ENCODE data around the gene SP2.
A peak's percentile ranks its signal among the peaks of the same experiment; 100 is the strongest.

SP2 gene

DNA sequence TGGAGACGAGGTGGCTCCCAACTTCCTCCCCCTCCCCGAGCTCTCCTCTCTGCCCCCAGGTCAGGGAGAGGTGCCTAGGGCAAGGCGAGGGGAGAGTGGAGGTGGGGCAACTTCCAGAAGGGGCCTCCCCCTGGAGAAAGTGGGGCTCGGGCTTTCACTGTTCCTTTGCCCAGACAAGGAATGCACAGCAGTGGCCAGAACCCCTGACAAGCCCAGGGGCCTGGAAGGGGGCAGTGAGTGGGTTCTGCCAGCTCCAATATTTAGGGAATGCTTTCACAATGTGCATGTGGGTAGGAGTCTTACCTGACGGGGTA, 11.7 kb upstream of the SP2 start:
- no peak overlapping the region for H4K12ac ChIP-seq (ENCODE audit: low read depth, low read length)
- H3K27me3 ChIP-seq (ENCODE audit: insufficient read depth, low read length) = no peaks in the 10 kb centered on the region
- H3K4me1 ChIP-seq (ENCODE audit: control insufficient read depth in 1 of 2, insufficient read depth in 2 of 2, low read length in 2 of 2) = peaks cover 26 to 27% of the 10 kb centered on the region in 2 experiments
- H3K4me3 ChIP-seq (ENCODE audit: low read depth, low read length) = no peak overlapping the region
- peak overlapping the region; percentile 22 for H4K8ac ChIP-seq (ENCODE audit: low read depth, low read length)
- no peak for DNase-seq
- no peak overlapping the region for H2AK5ac ChIP-seq (ENCODE audit: low read length)
- no peak overlapping the region for H3K18ac ChIP-seq (ENCODE audit: low read length)
- peak overlapping the region; percentile 74 for H2BK12ac ChIP-seq (ENCODE audit: low read length)
- peaks cover 24% of the 10 kb centered on the region for H3K79me1 ChIP-seq (ENCODE audit: low read length)
- peaks cover 7% of the 10 kb centered on the region for H3K79me2 ChIP-seq (ENCODE audit: control insufficient read depth, insufficient read depth, low read length, poor library complexity)
- peak overlapping the region; percentile 86 for H4K91ac ChIP-seq (ENCODE audit: low read depth, low read length)
- no peaks in the 10 kb centered on the region for H3K36me3 ChIP-seq (ENCODE audit: control insufficient read depth in 1 of 2, insufficient read depth in 2 of 2, low read length in 2 of 2)
- no CpG with 5 or more reads among the region's 5 CpGs for WGBS (ENCODE audit: extremely low coverage, insufficient coverage, insufficient read length)
- no peak overlapping the region for H3K4ac ChIP-seq (ENCODE audit: low read depth, low read length)
- peaks cover 3% of the 10 kb centered on the region for H3K9me3 ChIP-seq (ENCODE audit: insufficient read depth, low read depth, low read length)
- H3K9ac ChIP-seq (ENCODE audit: low read length) = no peak overlapping the region
- H3K23ac ChIP-seq (ENCODE audit: low read length) = no peak overlapping the region
- peak overlapping the region; percentile 52 for H2BK5ac ChIP-seq (ENCODE audit: low read depth, low read length, poor library complexity)
- H3K4me2 ChIP-seq (ENCODE audit: low read length) = peak overlapping the region; percentile 46
- peak overlapping the region; percentile 95 for H2BK120ac ChIP-seq (ENCODE audit: insufficient read depth, low read length, poor library complexity)
- H3K27ac ChIP-seq (ENCODE audit: low read depth, low read length) = peak overlapping the region; percentile 69
- no peak overlapping the region for H2AFZ ChIP-seq (ENCODE audit: insufficient read depth, low read length, poor library complexity)
- H3K14ac ChIP-seq (ENCODE audit: low read length) = no peak overlapping the region

DNA sequence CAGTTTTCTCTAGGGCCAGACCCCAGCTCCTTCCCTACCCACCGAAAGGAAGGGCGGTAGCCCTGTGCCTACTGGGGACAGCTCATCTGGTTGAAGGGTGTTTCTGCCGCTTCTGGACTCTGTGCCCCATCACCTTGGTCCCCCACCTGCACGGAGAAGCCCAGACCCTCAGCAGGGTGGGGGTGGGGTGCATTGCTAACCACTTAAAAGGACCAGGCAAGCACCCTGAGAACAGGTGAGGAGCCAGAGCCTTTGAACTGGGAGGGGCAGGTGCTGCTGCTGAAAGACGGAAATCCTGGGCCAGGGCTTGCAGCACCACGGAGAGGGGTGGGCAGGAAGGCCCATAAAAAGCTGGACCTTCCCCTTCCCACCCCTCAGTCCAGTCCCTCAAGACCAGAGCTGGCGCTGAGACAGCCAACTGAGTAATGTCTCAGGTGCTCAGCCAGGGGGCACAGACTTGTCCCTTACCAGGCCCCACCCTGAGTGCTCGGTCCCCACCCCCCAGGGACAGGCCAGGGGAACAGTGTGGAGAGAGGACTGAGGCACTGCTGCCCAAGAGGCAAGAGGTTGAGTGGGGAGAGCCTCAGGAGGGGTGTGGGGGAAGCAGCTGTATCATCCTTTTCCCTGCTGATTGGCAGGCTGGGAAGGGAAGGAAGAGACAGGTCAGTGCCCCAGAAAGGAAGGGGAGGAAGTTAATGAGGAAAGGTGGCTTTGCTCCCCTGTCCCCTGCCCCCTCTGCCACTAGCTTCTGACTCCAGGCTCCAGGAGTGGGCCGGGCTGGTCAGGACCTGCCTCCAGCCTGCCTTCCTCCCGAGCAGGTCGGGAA, 10.9 kb upstream of the SP2 start:
- peaks cover 2% of the 10 kb centered on the region for H3K9me3 ChIP-seq (ENCODE audit: insufficient read depth, low read depth, low read length)
- peak overlapping the region; percentile 61 for H2BK12ac ChIP-seq (ENCODE audit: low read length)
- peaks cover 26 to 27% of the 10 kb centered on the region in 2 experiments for H3K4me1 ChIP-seq (ENCODE audit: control insufficient read depth in 1 of 2, insufficient read depth in 2 of 2, low read length in 2 of 2)
- H3K4ac ChIP-seq (ENCODE audit: low read depth, low read length) = peak overlapping the region; percentile 30
- no peaks in the 10 kb centered on the region for H3K27me3 ChIP-seq (ENCODE audit: insufficient read depth, low read length)
- H2AK5ac ChIP-seq (ENCODE audit: low read length) = peak overlapping the region; percentile 89
- H2BK120ac ChIP-seq (ENCODE audit: insufficient read depth, low read length, poor library complexity) = peak overlapping the region; percentile 95
- no peak for DNase-seq
- H3K23ac ChIP-seq (ENCODE audit: low read length) = no peak overlapping the region
- no peaks in the 10 kb centered on the region for H3K36me3 ChIP-seq (ENCODE audit: control insufficient read depth in 1 of 2, insufficient read depth in 2 of 2, low read length in 2 of 2)
- H3K4me2 ChIP-seq (ENCODE audit: low read length) = no peak overlapping the region
- H3K14ac ChIP-seq (ENCODE audit: low read length) = peak overlapping the region; percentile 79
- H3K79me1 ChIP-seq (ENCODE audit: low read length) = peaks cover 24% of the 10 kb centered on the region
- no CpG with 5 or more reads among the region's 11 CpGs for WGBS (ENCODE audit: extremely low coverage, insufficient coverage, insufficient read length)
- peak overlapping the region; percentile 82 for H3K18ac ChIP-seq (ENCODE audit: low read length)
- H2AFZ ChIP-seq (ENCODE audit: insufficient read depth, low read length, poor library complexity) = peak overlapping the region; percentile 23
- H3K4me3 ChIP-seq (ENCODE audit: low read depth, low read length) = no peak overlapping the region
- peak overlapping the region; percentile 67 for H2BK5ac ChIP-seq (ENCODE audit: low read depth, low read length, poor library complexity)
- H3K79me2 ChIP-seq (ENCODE audit: control insufficient read depth, insufficient read depth, low read length, poor library complexity) = peaks cover 7% of the 10 kb centered on the region
- H4K8ac ChIP-seq (ENCODE audit: low read depth, low read length) = peak overlapping the region; percentile 72
- no peak overlapping the region for H4K12ac ChIP-seq (ENCODE audit: low read depth, low read length)
- H3K9ac ChIP-seq (ENCODE audit: low read length) = no peak overlapping the region
- peak overlapping the region; percentile 86 for H4K91ac ChIP-seq (ENCODE audit: low read depth, low read length)
- peak overlapping the region; percentile 69 for H3K27ac ChIP-seq (ENCODE audit: low read depth, low read length)

DNA sequence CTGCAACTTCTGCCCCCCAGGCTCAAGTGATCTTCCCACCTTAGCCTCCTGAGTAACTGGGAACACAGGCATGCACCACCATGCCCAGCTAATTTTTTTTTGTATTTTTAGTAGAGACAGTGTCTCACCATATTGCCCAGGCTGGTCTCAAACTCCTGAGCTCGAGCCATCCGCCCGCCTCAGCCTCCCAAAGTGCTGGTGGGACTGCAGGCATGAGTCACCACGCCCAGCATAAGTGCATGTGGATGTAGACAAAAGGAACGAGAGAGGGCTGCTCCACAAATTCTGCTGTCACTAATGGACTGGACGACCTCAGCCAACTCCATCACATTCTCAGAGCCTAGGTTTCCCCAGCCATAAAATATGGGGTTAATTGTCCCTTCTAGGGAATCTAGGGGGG, 7.7 kb upstream of the SP2 start:
- no peak overlapping the region for H3K4me2 ChIP-seq (ENCODE audit: low read length)
- H3K18ac ChIP-seq (ENCODE audit: low read length) = no peak overlapping the region
- no peak overlapping the region for H2AK5ac ChIP-seq (ENCODE audit: low read length)
- DNase-seq = peak in 1 of 2 donors; percentile 19
- H3K36me3 ChIP-seq (ENCODE audit: control insufficient read depth in 1 of 2, insufficient read depth in 2 of 2, low read length in 2 of 2) = no peaks in the 10 kb centered on the region
- H2AFZ ChIP-seq (ENCODE audit: insufficient read depth, low read length, poor library complexity) = no peak overlapping the region
- no peaks in the 10 kb centered on the region for H3K27me3 ChIP-seq (ENCODE audit: insufficient read depth, low read length)
- WGBS (ENCODE audit: extremely low coverage, insufficient coverage, insufficient read length) = no CpG with 5 or more reads among the region's 6 CpGs
- no peak overlapping the region for H2BK120ac ChIP-seq (ENCODE audit: insufficient read depth, low read length, poor library complexity)
- H3K79me2 ChIP-seq (ENCODE audit: control insufficient read depth, insufficient read depth, low read length, poor library complexity) = peaks cover 7% of the 10 kb centered on the region
- H3K9me3 ChIP-seq (ENCODE audit: insufficient read depth, low read depth, low read length) = no peaks in the 10 kb centered on the region
- H3K4me1 ChIP-seq (ENCODE audit: control insufficient read depth in 1 of 2, insufficient read depth in 2 of 2, low read length in 2 of 2) = peaks cover 23% of the 10 kb centered on the region in 2 experiments
- H2BK5ac ChIP-seq (ENCODE audit: low read depth, low read length, poor library complexity) = no peak overlapping the region
- H4K91ac ChIP-seq (ENCODE audit: low read depth, low read length) = no peak overlapping the region
- peaks cover 20% of the 10 kb centered on the region for H3K79me1 ChIP-seq (ENCODE audit: low read length)
- H2BK12ac ChIP-seq (ENCODE audit: low read length) = no peak overlapping the region
- no peak overlapping the region for H3K14ac ChIP-seq (ENCODE audit: low read length)
- H4K12ac ChIP-seq (ENCODE audit: low read depth, low read length) = no peak overlapping the region
- H3K27ac ChIP-seq (ENCODE audit: low read depth, low read length) = peak overlapping the region; percentile 14
- no peak overlapping the region for H4K8ac ChIP-seq (ENCODE audit: low read depth, low read length)
- H3K23ac ChIP-seq (ENCODE audit: low read length) = no peak overlapping the region
- no peak overlapping the region for H3K9ac ChIP-seq (ENCODE audit: low read length)
- H3K4ac ChIP-seq (ENCODE audit: low read depth, low read length) = no peak overlapping the region
- H3K4me3 ChIP-seq (ENCODE audit: low read depth, low read length) = no peak overlapping the region

DNA sequence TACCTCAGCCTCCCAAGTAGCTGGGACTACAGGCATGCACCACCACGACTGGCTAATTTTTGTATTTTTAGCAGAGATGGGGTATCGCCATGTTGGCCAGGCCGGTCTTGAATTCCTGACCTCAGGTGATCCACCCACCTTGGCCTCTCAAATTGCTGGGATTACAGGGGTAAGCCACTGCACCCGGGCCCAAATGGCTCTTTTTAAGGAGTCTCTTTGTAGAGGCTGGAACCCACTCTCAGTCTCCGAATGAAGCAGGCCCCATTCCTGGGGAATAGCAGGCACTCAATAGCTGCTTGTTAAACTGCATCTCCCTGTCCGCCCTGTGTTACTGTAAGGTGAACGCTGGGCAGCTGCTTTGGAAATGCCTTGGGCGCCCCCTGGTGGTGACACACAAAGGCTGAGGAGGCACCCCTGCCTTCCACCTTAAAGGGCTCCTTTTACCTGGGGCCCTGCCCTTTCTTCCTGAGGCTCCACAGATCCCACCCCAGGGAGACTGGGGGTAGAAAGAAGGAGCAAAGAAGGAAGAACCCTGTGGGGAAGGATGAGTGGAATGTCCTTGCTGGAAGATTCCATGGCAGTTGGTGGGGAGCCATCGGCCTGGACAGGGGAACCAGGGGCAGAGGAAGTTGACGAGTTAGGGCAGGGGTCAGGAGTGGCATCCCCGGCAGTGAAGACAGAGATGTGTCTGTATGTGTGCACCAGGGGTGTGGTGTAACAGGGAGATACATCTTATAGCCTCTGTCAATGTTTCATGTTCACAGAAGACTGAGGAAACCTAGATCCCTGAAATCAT, 6.1 kb upstream of the SP2 start:
- Histone ChIP-seq H2BK120ac (ENCODE audit: insufficient read depth, low read length, poor library complexity) (no peak overlapping the region), H4K12ac (ENCODE audit: low read depth, low read length) (no peak overlapping the region), H2BK5ac (ENCODE audit: low read depth, low read length, poor library complexity) (no peak overlapping the region), H3K27me3 (ENCODE audit: insufficient read depth, low read length) (no peaks in the 10 kb centered on the region), H4K8ac (ENCODE audit: low read depth, low read length) (no peak overlapping the region), H3K79me1 (ENCODE audit: low read length) (peaks cover 8% of the 10 kb centered on the region), H3K9ac (ENCODE audit: low read length) (no peak overlapping the region), H3K4me3 (ENCODE audit: low read depth, low read length) (no peak overlapping the region), H3K4me2 (ENCODE audit: low read length) (no peak overlapping the region), H3K18ac (ENCODE audit: low read length) (no peak overlapping the region), H2BK12ac (ENCODE audit: low read length) (no peak overlapping the region), H3K9me3 (ENCODE audit: insufficient read depth, low read depth, low read length) (no peaks in the 10 kb centered on the region), H2AK5ac (ENCODE audit: low read length) (peak overlapping the region; percentile 61), H3K23ac (ENCODE audit: low read length) (no peak overlapping the region), H4K91ac (ENCODE audit: low read depth, low read length) (no peak overlapping the region), H3K79me2 (ENCODE audit: control insufficient read depth, insufficient read depth, low read length, poor library complexity) (peaks cover 3% of the 10 kb centered on the region), H3K36me3 (ENCODE audit: control insufficient read depth in 1 of 2, insufficient read depth in 2 of 2, low read length in 2 of 2) (no peaks in the 10 kb centered on the region), H3K4me1 (ENCODE audit: control insufficient read depth in 1 of 2, insufficient read depth in 2 of 2, low read length in 2 of 2) (peaks cover 8 to 9% of the 10 kb centered on the region in 2 experiments), H3K27ac (ENCODE audit: low read depth, low read length) (no peak overlapping the region), H3K4ac (ENCODE audit: low read depth, low read length) (no peak overlapping the region), H3K14ac (ENCODE audit: low read length) (no peak overlapping the region), H2AFZ (ENCODE audit: insufficient read depth, low read length, poor library complexity) (no peak overlapping the region)
- WGBS (ENCODE audit: extremely low coverage, insufficient coverage, insufficient read length) = no CpG with 5 or more reads among the region's 11 CpGs
- peak; percentile 87 to 91 for DNase-seq

Measured in trophoblast cell (in vitro differentiated cells and primary cell).